A549 (cell line): ENCODE data around the gene VPS13D. TPM values are rescaled to one million over a fixed set of nuclear protein-coding genes. Genes with fewer than 3 reads are reported as not detected.

Experiments used
- ATAC-seq, 2 experiments: fragments of 200-7000 bp in 1 of 2; fragments of >200 bp in 1 of 2; cut with Nextera tagmentation in 1 of 2; cut with Tn5 transposase in 1 of 2; 3 replicates each; pipeline versions ENCODE4 v1.8.0 to v1.9.1; 2018 to 2020; ENCODE audit warnings: mild to moderate bottlenecking in 1 of 2, moderate library complexity in 1 of 2
- CTCF ChIA-PET: fragments of 300-600 bp; sonication (Branson Sonifier 250); formaldehyde crosslinking; extraction: SDS; loops from one replicate; lab custom pipeline; 2021; ENCODE audit warnings: antibody characterized with exemption, inconsistent platforms; lab: Yijun Ruan, JAX
- POLR2A ChIA-PET: fragments of 350-600 bp; formaldehyde crosslinking; extraction: SDS; loops from one replicate; lab custom pipeline; 2021; ENCODE audit warnings: antibody characterized with exemption, inconsistent platforms; lab: Yijun Ruan, JAX
- DNase-seq, 2 experiments: peaks; one replicate each; pipeline versions ENCODE4 v3.0.0 to v3.0.0-alpha.2; 2011 to 2016; ENCODE audit warnings: low read depth in 1 of 2, low spot score in 1 of 2
- FAIRE-seq: peaks from 2 replicates; lab custom pipeline; 2011; peaks lifted over from hg19 to GRCh38; lab: Jason Lieb, UNC
- H3K27ac ChIP-seq, 2 experiments: fragments of >200 bp; sonication (Bioruptor Twin); formaldehyde crosslinking; 3 replicates each; pipeline ENCODE4 v1.5.1; 2016 to 2017
- H3K4me1 ChIP-seq: fragments of >200 bp; sonication (Bioruptor Twin); formaldehyde crosslinking; 3 replicates; pipeline ENCODE4 v1.6.1; 2016
- H3K4me2 ChIP-seq: fragments of >200 bp; sonication (Bioruptor Twin); formaldehyde crosslinking; 3 replicates; pipeline ENCODE4 v1.6.1; 2016
- H3K4me3 ChIP-seq: fragments of >200 bp; sonication (Bioruptor Twin); formaldehyde crosslinking; 3 replicates; pipeline ENCODE4 v1.5.1; 2016
- H3K9me3 ChIP-seq: fragments of >200 bp; sonication (Bioruptor Twin); formaldehyde crosslinking; 3 replicates; pipeline ENCODE4 v1.6.1; 2016
- CBX2 ChIP-seq: fragments of 200-600 bp; sonication (generic); IDR thresholded peaks from 2 replicates; pipeline ENCODE4 v1.6.1; 2016; ENCODE audit warnings: low read depth, mild to moderate bottlenecking, borderline replicate concordance
- CBX8 ChIP-seq: fragments of 200-600 bp; sonication (generic); IDR thresholded peaks from 2 replicates; pipeline ENCODE4 v1.6.1; 2016
- CHD2 ChIP-seq: fragments of 150-350 bp; IDR thresholded peaks from 2 replicates; pipeline ENCODE4 v1.6.1; 2014; ENCODE audit warnings: low read length; ENCODE audit not compliant: partially characterized antibody
- EHF ChIP-seq: fragments of 250-450 bp; sonication (Bioruptor Pico); IDR thresholded peaks from 2 replicates; pipeline ENCODE4 v1.5.0; 2020; ENCODE audit warnings: mild to moderate bottlenecking
- EHMT2 ChIP-seq: fragments of 200-600 bp; sonication (generic); IDR thresholded peaks from 2 replicates; pipeline ENCODE4 v1.6.1; 2016; ENCODE audit warnings: antibody characterized with exemption, low read depth, mild to moderate bottlenecking, moderate library complexity
- ELK1 ChIP-seq: fragments of 150-350 bp; IDR thresholded peaks from 2 replicates; pipeline ENCODE4 v1.6.1; 2014; ENCODE audit warnings: low read depth, mild to moderate bottlenecking, low read length
- ESRRA ChIP-seq: fragments of 150-350 bp; IDR thresholded peaks from 2 replicates; pipeline ENCODE4 v1.6.1; 2014; ENCODE audit warnings: mild to moderate bottlenecking, low read length, borderline replicate concordance
- FOSB ChIP-seq: fragments of 250-450 bp; sonication (Bioruptor Pico); IDR thresholded peaks from 2 replicates; pipeline ENCODE4 v1.5.0; 2020; ENCODE audit warnings: mild to moderate bottlenecking, moderate library complexity
- FOSL2 ChIP-seq, 2 experiments: fragments of 450-650 bp in 1 of 2; fragments of >200 bp in 1 of 2; sonication (Bioruptor Twin) in 1 of 2; formaldehyde crosslinking; IDR thresholded peaks; 2 replicates each; pipeline versions ENCODE4 v1.5.0 to v1.6.1; 2016 to 2020; ENCODE audit warnings: mild to moderate bottlenecking in 1 of 2, moderate library complexity in 1 of 2
- GATA3 ChIP-seq: IDR thresholded peaks from 2 replicates; pipeline ENCODE4 v1.6.1; 2012; ENCODE audit warnings: borderline replicate concordance
- HEYL ChIP-seq: fragments of 250-450 bp; sonication (Bioruptor Pico); IDR thresholded peaks from 2 replicates; pipeline ENCODE4 v1.8.0; 2021; ENCODE audit warnings: mild to moderate bottlenecking, moderate library complexity
- HOXB13 ChIP-seq: fragments of 250-450 bp; sonication (Bioruptor Pico); IDR thresholded peaks from 2 replicates; pipeline ENCODE4 v1.5.0; 2020; ENCODE audit warnings: low read depth, mild to moderate bottlenecking, moderate library complexity
- KDM1A ChIP-seq: fragments of 200-600 bp; sonication (generic); IDR thresholded peaks from 2 replicates; pipeline ENCODE4 v1.6.1; 2016; ENCODE audit warnings: low read depth, mild to moderate bottlenecking
- MAFK ChIP-seq: fragments of 450-650 bp; IDR thresholded peaks from 2 replicates; pipeline ENCODE4 v1.6.1; 2014; ENCODE audit not compliant: partially characterized antibody
- MAX ChIP-seq: IDR thresholded peaks from 2 replicates; pipeline ENCODE4 v1.6.1; 2012
- MAZ ChIP-seq: fragments of 150-350 bp; IDR thresholded peaks from 2 replicates; pipeline ENCODE4 v1.6.1; 2014; ENCODE audit warnings: antibody characterized with exemption, low read depth, low read length, borderline replicate concordance
- NPAS2 ChIP-seq: fragments of 250-450 bp; sonication (Bioruptor Pico); IDR thresholded peaks from 2 replicates; pipeline ENCODE4 v1.8.0; 2022; ENCODE audit warnings: mild to moderate bottlenecking, moderate library complexity, borderline replicate concordance
- PBX3 ChIP-seq: IDR thresholded peaks from 2 replicates; pipeline ENCODE4 v1.6.1; 2012
- POLR2AphosphoS2 ChIP-seq: conservative IDR thresholded peaks from 2 replicates; pipeline ENCODE4 v1.6.1; 2012; ENCODE audit warnings: low read length, improper control_type of control experiment, inconsistent platforms
- REST ChIP-seq: fragments of 200-600 bp; sonication (generic); IDR thresholded peaks from 2 replicates; pipeline ENCODE4 v1.6.1; 2016; ENCODE audit warnings: antibody characterized with exemption, mild to moderate bottlenecking, moderate library complexity
- RFX5 ChIP-seq: fragments of 450-650 bp; IDR thresholded peaks from 2 replicates; pipeline ENCODE4 v1.7.1; 2014; ENCODE audit warnings: antibody characterized with exemption, mild to moderate bottlenecking, moderate library complexity
- RNF2 ChIP-seq: fragments of 200-600 bp; sonication (generic); IDR thresholded peaks from 2 replicates; pipeline ENCODE4 v1.6.1; 2016; ENCODE audit warnings: low read depth, mild to moderate bottlenecking, antibody characterized with exemption, moderate library complexity, borderline replicate concordance
- SREBF2 ChIP-seq: fragments of 450-650 bp; IDR thresholded peaks from 2 replicates; pipeline ENCODE4 v1.6.1; 2014; ENCODE audit warnings: mild to moderate bottlenecking, moderate library complexity
- ZNF302 ChIP-seq: fragments of 250-450 bp; sonication (Bioruptor Pico); IDR thresholded peaks from 2 replicates; pipeline ENCODE4 v1.9.0; 2021; ENCODE audit warnings: inconsistent platforms, mild to moderate bottlenecking, moderate library complexity
- ZSCAN20 ChIP-seq: fragments of 250-450 bp; sonication (Bioruptor Pico); IDR thresholded peaks from 2 replicates; pipeline ENCODE4 v1.8.0; 2022; ENCODE audit warnings: mild to moderate bottlenecking, moderate library complexity
- WGBS: methylation state at CpG from one replicate; pipeline ENCODE4 v1.1.6; 2017; ENCODE audit errors: missing lambda C conversion rate; 5-methylcytosine and 5-hydroxymethylcytosine counted together
- polyA plus RNA-seq, 4 experiments: library from polyadenylated mRNA; depleted of rRNA in 3 of 4; stranded (reverse); fragments of >200 nt; fragmentation: RNase III in 1 of 4; extraction: RNeasy Plus Mini Kit Qiagen cat#74134 plus additional on column Dnase treatment in 1 of 4; gene quantifications; 2 replicates in 3 of 4; 3 replicates in 1 of 4; pipeline ENCODE4 v1.2.3, GENCODE V29; 2011 to 2017

The VPS13D gene
- polyA plus RNA-seq, 2 of the 4 experiments (the other 2 are of a cell fraction): 5.4 to 15.9 TPM

- H3K4me1 ChIP-seq: peaks cover 32% of the 10 kb centered on the region
- no peak overlapping the region for H3K27ac ChIP-seq
- H3K4me2 ChIP-seq: no peak overlapping the region
- 93% methylated on average over 10 of the region's 10 CpGs for WGBS
- no peaks in the 10 kb centered on the region for H3K9me3 ChIP-seq
- H3K4me3 ChIP-seq: no peak overlapping the region
- CTCF ChIA-PET: no interaction called here
- POLR2A ChIA-PET: no interaction called here
- DNase-seq (no peak), ATAC-seq (no peak), FAIRE-seq (no peak)
- no peak for TF ChIP-seq ZNF302 (CRISPR knock-in tag)
- no peak for TF ChIP-seq RNF2
- TF ChIP-seq FOSL2 (IDR thresholded peaks at IDR 0.05): no peak
- no peak for TF ChIP-seq FOSL2 (CRISPR knock-in tag; IDR thresholded peaks at IDR 0.05)
- TF ChIP-seq CBX8: no peak
- TF ChIP-seq ZSCAN20 (CRISPR knock-in tag): no peak
- no peak for TF ChIP-seq HOXB13 (CRISPR knock-in tag)
- TF ChIP-seq CBX2: no peak
- TF ChIP-seq REST: no peak
- TF ChIP-seq SREBF2: no peak
These were observed 220.4 kb downstream of the VPS13D start for GRCh38 chr1:12450090-12450755.

- DNase-seq: no peak
- TF ChIP-seq HEYL (CRISPR knock-in tag) (no peak), GATA3 (no peak), EHF (no peak), CHD2 (no peak), NPAS2 (CRISPR knock-in tag) (no peak), ELK1 (no peak), POLR2AphosphoS2 (no peak), MAX (no peak), MAFK (no peak), ZSCAN20 (CRISPR knock-in tag) (no peak), EHMT2 (no peak), MAZ (no peak), PBX3 (no peak), RNF2 (no peak), RFX5 (no peak), ESRRA (no peak), FOSB (CRISPR knock-in tag) (no peak), KDM1A (no peak)
- TF ChIP-seq, all 56 proteins: peak for 0
- FAIRE-seq: no peak
- Histone ChIP-seq H3K4me1 (peaks cover 38% of the 10 kb centered on the region), H3K27ac (peak overlapping the region in 1 of 2 experiments; percentile 28; a peak in 1 of 6 replicates), H3K4me2 (no peak overlapping the region), H3K4me3 (no peak overlapping the region), H3K9me3 (no peaks in the 10 kb centered on the region)
- POLR2A ChIA-PET: no interaction called here
- ATAC-seq: no peak
- 93% methylated on average over 4 of the region's 4 CpGs for WGBS
- CTCF ChIA-PET: interaction anchor here (0.6 kb wide), 1 partner anchor 9 kb away, joined by 4 read pairs; no protein-coding TSS in a partner anchor
These were observed 221.1 kb downstream of the VPS13D start for GRCh38 chr1:12450756-12451559.
